ENCODE results near the gene CFAP46. TPM values are rescaled to one million over a fixed set of nuclear protein-coding genes. Genes with fewer than 3 reads are reported as not detected.
"Not testable (repeated sequence)": the region's sequence is repeated elsewhere in the genome, so short reads cannot be mapped to it uniquely, and the experiment has no call there.

The CFAP46 gene
- total RNA-seq, 4 donors from 2014 or later: 0.19 to 0.92 (median 0.54) TPM

DNA sequence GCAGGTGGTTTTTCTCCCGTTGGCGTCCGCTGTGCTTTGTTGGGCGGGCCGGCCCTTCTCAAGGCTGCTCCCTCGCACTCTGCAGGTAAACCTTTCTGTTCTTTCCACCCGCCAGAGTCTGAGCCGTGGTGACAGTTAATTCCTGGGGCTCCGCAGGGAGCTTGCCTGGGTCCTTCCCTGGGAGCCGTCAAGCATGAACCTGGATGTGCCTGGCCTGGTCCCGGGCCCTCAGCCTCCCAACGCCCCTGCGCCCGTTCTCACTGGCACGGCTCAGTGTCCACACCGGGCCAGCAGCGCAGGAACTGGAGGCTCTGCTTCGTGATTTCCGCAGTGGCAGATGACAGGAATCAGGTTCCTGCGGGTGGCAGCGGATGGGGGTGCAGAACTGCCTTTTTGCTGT, 145.5 kb downstream of the CFAP46 start:
- Histone ChIP-seq H3K27me3 (peaks cover 0 to 30% (median 0%) of the 10 kb centered on the region in 4 donors), H3K4me3 (no peak overlapping the region), H3K9me3 (peaks cover 0 to 1% (median 0%) of the 10 kb centered on the region in 3 donors), H3K4me1 (no peaks in the 10 kb centered on the region), H3K27ac (no peak overlapping the region), H3K36me3 (no peaks in the 10 kb centered on the region)
- TF ChIP-seq POLR2A (IDR thresholded peaks at IDR 0.05) (no peak), CTCF (IDR thresholded peaks at IDR 0.05) (no peak)
- DNase-seq: no peak
- 79 to 100% methylated on average over 1 to 11 of the region's 21 CpGs for WGBS, 2 donors
- intact Hi-C loops (cut with DNase I): no loop called here

GRCh38 chr10:132793871-132794849, 148.2 kb downstream of the CFAP46 start:
- no peak for TF ChIP-seq CTCF (IDR thresholded peaks at IDR 0.05)
- TF ChIP-seq POLR2A (IDR thresholded peaks at IDR 0.05): no peak
- no peak for DNase-seq
- no peaks in the 10 kb centered on the region for H3K36me3 ChIP-seq
- no peak overlapping the region for H3K27ac ChIP-seq
- H3K4me3 ChIP-seq: no peak overlapping the region
- peaks cover 0 to 52% (median 6%) of the 10 kb centered on the region in 4 donors for H3K27me3 ChIP-seq
- intact Hi-C loops (cut with DNase I): no loop called here
- H3K4me1 ChIP-seq: no peaks in the 10 kb centered on the region
- WGBS, 2 donors: 82% methylated on average over 11 of the region's 57 CpGs; no CpG with 5 or more reads in 1 of the 2 donors
- H3K9me3 ChIP-seq: no peaks in the 10 kb centered on the region

DNA sequence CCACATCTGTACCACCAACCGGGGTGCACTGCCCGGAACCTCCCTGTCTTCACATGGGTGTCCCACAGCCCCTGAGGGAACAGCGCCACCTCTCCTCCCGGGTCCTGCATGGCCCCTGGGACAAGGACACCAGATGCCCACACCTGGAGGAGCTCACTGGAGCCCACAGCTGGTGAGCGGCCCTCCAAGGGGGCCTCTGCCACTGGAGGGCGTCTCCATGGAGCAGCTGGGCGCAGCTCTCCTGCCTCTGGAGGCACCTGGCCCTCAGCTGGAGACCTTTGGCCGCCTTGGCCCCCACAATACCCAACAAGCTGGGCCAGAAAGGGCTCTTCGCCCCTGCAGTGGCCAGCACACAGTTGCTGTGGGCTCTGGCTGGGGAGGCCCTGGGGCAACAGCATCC, 149.2 kb downstream of the CFAP46 start:
- Histone ChIP-seq H3K4me3 (no peak overlapping the region), H3K36me3 (no peaks in the 10 kb centered on the region), H3K27ac (no peak overlapping the region), H3K9me3 (no peaks in the 10 kb centered on the region), H3K4me1 (peaks cover 0 to 7% (median 2%) of the 10 kb centered on the region in 3 donors), H3K27me3 (peaks cover 4 to 62% (median 14%) of the 10 kb centered on the region in 4 donors)
- no CpG with 5 or more reads among the region's 9 CpGs for WGBS, 2 donors
- intact Hi-C loops (cut with DNase I): no loop called here
- TF ChIP-seq CTCF (IDR thresholded peaks at IDR 0.05): no peak
- TF ChIP-seq POLR2A (IDR thresholded peaks at IDR 0.05): no peak
- no peak for DNase-seq

- TF ChIP-seq CTCF (IDR thresholded peaks at IDR 0.05) (no peak), POLR2A (IDR thresholded peaks at IDR 0.05) (no peak)
- peaks cover 7 to 66% (median 18%) of the 10 kb centered on the region in 4 donors for H3K27me3 ChIP-seq
- no peak for DNase-seq
- H3K36me3 ChIP-seq: no peaks in the 10 kb centered on the region
- 64 to 79% methylated on average over 7 to 11 of the region's 17 CpGs for WGBS, 2 donors
- H3K4me3 ChIP-seq: no peak overlapping the region
- intact Hi-C loops (cut with DNase I): no loop called here
- H3K27ac ChIP-seq: no peak overlapping the region
- H3K4me1 ChIP-seq: peaks cover 0 to 12% (median 7%) of the 10 kb centered on the region in 3 donors
- no peaks in the 10 kb centered on the region for H3K9me3 ChIP-seq
Observed at GRCh38 chr10:132792796-132793195, 149.6 kb downstream of the CFAP46 start.

GRCh38 chr10:132792099-132792498, 150.3 kb downstream of the CFAP46 start:
- H3K9me3 ChIP-seq; intact Hi-C loops (cut with DNase I); H3K27ac ChIP-seq; H3K36me3 ChIP-seq; H3K4me3 ChIP-seq; DNase-seq: not testable (repeated sequence)
- WGBS, 2 donors: 95 to 100% methylated on average over 1 to 7 of the region's 33 CpGs
- Histone ChIP-seq H3K4me1 (peaks cover 5 to 18% (median 14%) of the 10 kb centered on the region in 3 donors), H3K27me3 (peaks cover 14 to 73% (median 22%) of the 10 kb centered on the region in 4 donors)

Measured in esophagus squamous epithelium (tissue), 5 donors.